ENCODE results near the gene TNXB. TPM values are rescaled to one million over a fixed set of nuclear protein-coding genes. Genes with fewer than 3 reads are reported as not detected.

The TNXB gene
- total RNA-seq, 1 donor from 2014 or later = 2.4 TPM

DNA sequence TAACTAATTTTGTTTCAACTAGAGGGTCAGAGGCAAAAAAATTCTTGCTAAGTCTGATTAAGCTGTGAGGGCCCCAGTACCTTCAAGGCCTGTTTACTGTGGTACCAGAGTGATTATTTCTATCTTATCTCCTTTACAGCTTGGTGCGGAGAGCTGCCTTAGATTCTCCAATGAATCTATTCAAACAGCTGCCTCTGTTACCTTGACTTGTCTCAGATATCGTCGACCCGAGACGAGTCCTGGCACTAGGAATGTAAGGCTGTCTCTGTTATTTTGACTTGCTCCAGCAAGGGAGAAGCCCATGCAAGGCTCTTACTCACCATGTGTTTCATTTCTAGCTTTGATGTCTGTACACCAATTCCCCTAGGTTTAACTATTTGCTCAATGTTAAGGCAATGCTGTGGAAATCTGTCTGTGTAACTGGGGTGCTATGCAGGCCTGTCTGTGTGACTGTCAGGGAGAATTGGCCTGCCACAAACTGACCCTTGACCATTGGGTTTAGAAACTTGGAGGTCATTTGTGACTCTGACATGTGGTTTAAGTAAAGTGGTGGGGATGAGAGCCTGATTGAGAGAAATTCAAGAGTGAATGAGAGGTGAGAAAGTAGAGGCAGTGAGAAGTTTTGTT is 31.4 kb upstream of the TNXB start:
- no peak for TF ChIP-seq CTCF (IDR thresholded peaks at IDR 0.05; ENCODE audit: insufficient read depth, low read length, severe bottlenecking)
- Histone ChIP-seq H3K27me3 (ENCODE audit: control insufficient read depth, insufficient read depth, low read length) (no peaks in the 10 kb centered on the region), H3K4me3 (ENCODE audit: low read depth, low read length) (no peak overlapping the region), H3K36me3 (ENCODE audit: control insufficient read depth, insufficient read depth, low read length) (no peaks in the 10 kb centered on the region)
- FAIRE-seq (no peak), DNase-seq (ENCODE audit: low read depth) (no peak)

DNA sequence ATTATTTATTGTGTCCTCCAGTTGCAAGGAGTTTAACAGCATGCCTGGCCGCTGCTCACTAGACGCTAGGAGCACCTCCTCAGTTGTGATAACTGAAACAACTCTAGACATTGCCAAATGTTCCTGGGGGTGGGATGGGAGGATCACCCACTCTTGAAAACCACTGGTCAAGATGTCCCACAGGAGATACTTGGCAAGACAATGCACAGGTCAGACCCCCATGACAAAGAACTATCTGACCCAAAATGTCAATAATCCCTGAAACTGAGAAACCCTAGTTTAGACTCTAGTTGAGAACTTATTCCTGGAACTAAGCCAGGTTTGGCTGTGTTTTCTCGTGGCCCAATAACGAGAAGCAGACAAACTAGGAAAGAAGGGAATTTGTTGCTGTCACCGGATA is 30.5 kb upstream of the TNXB start:
- H3K27me3 ChIP-seq (ENCODE audit: control insufficient read depth, insufficient read depth, low read length) = no peaks in the 10 kb centered on the region
- no peaks in the 10 kb centered on the region for H3K36me3 ChIP-seq (ENCODE audit: control insufficient read depth, insufficient read depth, low read length)
- TF ChIP-seq CTCF (IDR thresholded peaks at IDR 0.05; ENCODE audit: insufficient read depth, low read length, severe bottlenecking) = no peak
- FAIRE-seq = no peak
- H3K4me3 ChIP-seq (ENCODE audit: low read depth, low read length) = no peak overlapping the region
- DNase-seq (ENCODE audit: low read depth) = no peak

DNA sequence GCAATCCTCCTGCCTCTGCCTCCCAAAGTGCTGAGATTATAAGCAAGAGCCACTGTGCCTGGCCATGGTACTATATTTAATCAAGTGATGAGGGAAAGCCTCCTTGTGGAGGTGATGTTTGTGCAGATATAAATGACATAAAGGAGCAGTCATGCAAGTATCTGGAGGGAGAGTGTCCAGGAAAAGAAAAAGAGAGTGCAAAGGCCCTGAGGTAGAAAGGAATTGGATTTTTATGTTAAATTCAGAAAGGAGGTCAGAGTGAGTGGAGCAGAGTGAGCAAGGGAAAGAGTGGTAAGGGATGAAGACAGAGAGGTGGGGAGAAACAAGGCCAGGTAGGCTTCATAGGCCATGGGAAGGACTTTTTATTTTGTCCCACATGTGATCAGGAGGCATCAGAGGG is 28.3 kb upstream of the TNXB start:
- Histone ChIP-seq H3K27me3 (ENCODE audit: control insufficient read depth, insufficient read depth, low read length) (no peaks in the 10 kb centered on the region), H3K4me3 (ENCODE audit: low read depth, low read length) (no peak overlapping the region), H3K36me3 (ENCODE audit: control insufficient read depth, insufficient read depth, low read length) (no peaks in the 10 kb centered on the region)
- no peak for DNase-seq (ENCODE audit: low read depth)
- no peak for FAIRE-seq
- no peak for TF ChIP-seq CTCF (IDR thresholded peaks at IDR 0.05; ENCODE audit: insufficient read depth, low read length, severe bottlenecking)

DNA sequence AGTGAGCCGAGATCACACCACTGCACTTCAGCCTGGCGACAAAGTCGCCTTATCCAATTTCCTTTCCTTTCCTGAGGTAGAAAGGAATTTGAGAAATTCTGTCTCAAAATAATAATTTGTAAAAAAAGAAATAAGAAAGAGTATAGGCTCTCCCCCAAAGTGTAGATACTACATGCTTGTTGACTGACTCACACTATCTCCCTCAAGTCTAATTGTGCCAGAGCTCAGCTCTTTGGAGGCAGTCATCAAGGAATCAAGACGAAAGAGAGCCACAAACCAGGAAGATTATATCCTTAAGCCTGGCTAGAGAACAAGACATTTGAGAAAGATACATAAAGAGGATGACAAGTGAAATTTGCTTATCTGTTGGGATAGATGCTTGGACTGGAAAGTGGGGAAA is 24.6 kb upstream of the TNXB start:
- no peak for TF ChIP-seq CTCF (IDR thresholded peaks at IDR 0.05; ENCODE audit: insufficient read depth, low read length, severe bottlenecking)
- Histone ChIP-seq H3K27me3 (ENCODE audit: control insufficient read depth, insufficient read depth, low read length) (no peaks in the 10 kb centered on the region), H3K4me3 (ENCODE audit: low read depth, low read length) (no peak overlapping the region), H3K36me3 (ENCODE audit: control insufficient read depth, insufficient read depth, low read length) (no peaks in the 10 kb centered on the region)
- DNase-seq (ENCODE audit: low read depth) = no peak
- no peak for FAIRE-seq

- no peak for TF ChIP-seq CTCF (IDR thresholded peaks at IDR 0.05; ENCODE audit: insufficient read depth, low read length, severe bottlenecking)
- DNase-seq (ENCODE audit: low read depth) (no peak), FAIRE-seq (no peak)
- H3K36me3 ChIP-seq (ENCODE audit: control insufficient read depth, insufficient read depth, low read length) = no peaks in the 10 kb centered on the region
- no peak overlapping the region for H3K4me3 ChIP-seq (ENCODE audit: low read depth, low read length)
- no peaks in the 10 kb centered on the region for H3K27me3 ChIP-seq (ENCODE audit: control insufficient read depth, insufficient read depth, low read length)
Measured at GRCh38 chr6:32132110-32132509, 23.0 kb upstream of the TNXB start.

- DNase-seq (ENCODE audit: low read depth) (no peak), FAIRE-seq (no peak)
- H3K4me3 ChIP-seq (ENCODE audit: low read depth, low read length) = no peak overlapping the region
- H3K36me3 ChIP-seq (ENCODE audit: control insufficient read depth, insufficient read depth, low read length) = no peaks in the 10 kb centered on the region
- TF ChIP-seq CTCF (IDR thresholded peaks at IDR 0.05; ENCODE audit: insufficient read depth, low read length, severe bottlenecking) = no peak
- H3K27me3 ChIP-seq (ENCODE audit: control insufficient read depth, insufficient read depth, low read length) = no peaks in the 10 kb centered on the region
Measured at GRCh38 chr6:32131439-32131948, 22.4 kb upstream of the TNXB start.
